Measurements from ENCODE around the gene GPR85. TPM values are rescaled to one million over a fixed set of nuclear protein-coding genes. Genes with fewer than 3 reads are reported as not detected.

GPR85 gene
- total RNA-seq, 3 donors from 2014 or later (not counting 1 experiment from before 2014, with no cell fraction given) = not detected

GRCh38 chr7:113033959-113034358, 52.7 kb downstream of the GPR85 start:
- intact Hi-C loops (cut with micrococcal nuclease) = no loop called here
- no peak overlapping the region for H3K4me3 Mint-ChIP-seq
- DNase-seq = no peak
- no peaks in the 10 kb centered on the region for H3K27me3 Mint-ChIP-seq (ENCODE audit: low read depth in 2 of 2)
- no peaks in the 10 kb centered on the region for H3K27me3 ChIP-seq (ENCODE audit: control insufficient read depth, insufficient read depth, low read length)
- no peak overlapping the region for H3K27ac ChIP-seq (ENCODE audit: low read length)
- H3K4me3 ChIP-seq (ENCODE audit: low read length) = no peak overlapping the region
- no peaks in the 10 kb centered on the region for H3K36me3 ChIP-seq (ENCODE audit: control insufficient read depth, insufficient read depth, low read length)
- H3K4me1 Mint-ChIP-seq = no peaks in the 10 kb centered on the region
- H3K27ac Mint-ChIP-seq = no peak overlapping the region
- TF ChIP-seq CTCF (IDR thresholded peaks at IDR 0.05) = no peak
- 20% methylated on average over 2 of the region's 2 CpGs for WGBS (ENCODE audit: insufficient coverage)
- no peak for ATAC-seq
- H3K4me1 ChIP-seq (ENCODE audit: control insufficient read depth, insufficient read depth, low read length) = no peaks in the 10 kb centered on the region
- no peaks in the 10 kb centered on the region for H3K36me3 Mint-ChIP-seq
- H3K9me3 Mint-ChIP-seq = peaks cover 0 to 7% of the 10 kb centered on the region in 2 donors
- no peaks in the 10 kb centered on the region for H3K9me3 ChIP-seq (ENCODE audit: control insufficient read depth, insufficient read depth, low read length)

Other genes with a start within 250 kb of the GPR85 start
- gene SMIM30, start 31.7 kb upstream of the GPR85 start, total RNA-seq = 1 to 10 TPM; 5.5 to 7.6 (median 6.6) TPM